LoVo (cell line): Measurements from ENCODE around the gene NR1I2.

Experiments
- DNase-seq: peaks from one replicate; pipeline ENCODE4 v3.0.0-alpha.2; 2016; ENCODE audit warnings: low spot score

Gene NR1I2

GRCh38 chr3:119819806-119820205 lies 37.9 kb downstream of the NR1I2 start:
- DNase-seq, result no peak

- no peak for DNase-seq
These were observed 43.9 kb downstream of the NR1I2 start for GRCh38 chr3:119825820-119826219.

- DNase-seq, result no peak
These were observed 45.1 kb downstream of the NR1I2 start for GRCh38 chr3:119826711-119827608.

- DNase-seq, result no peak
These were observed 47.5 kb downstream of the NR1I2 start for GRCh38 chr3:119829420-119829819.

GRCh38 chr3:119831022-119831421 lies 49.1 kb downstream of the NR1I2 start:
- no peak for DNase-seq

- DNase-seq, result no peak
These were observed 50.1 kb downstream of the NR1I2 start for GRCh38 chr3:119831941-119832371.

- DNase-seq, result no peak
These were observed 53.0 kb downstream of the NR1I2 start for GRCh38 chr3:119834754-119835370.

- DNase-seq, result no peak
These were observed 53.7 kb downstream of the NR1I2 start for GRCh38 chr3:119835556-119835955.

- peak; percentile 35 for DNase-seq
These were observed 60.0 kb downstream of the NR1I2 start for GRCh38 chr3:119841808-119842471.

- DNase-seq, result no peak
These were observed 67.2 kb downstream of the NR1I2 start for GRCh38 chr3:119849126-119849525.

- DNase-seq, result no peak
These were observed 74.8 kb downstream of the NR1I2 start for GRCh38 chr3:119856695-119857094.

- DNase-seq, result no peak
These were observed 77.1 kb downstream of the NR1I2 start for GRCh38 chr3:119858957-119859356.

- no peak for DNase-seq
These were observed 77.8 kb downstream of the NR1I2 start for GRCh38 chr3:119859728-119860127.

- no peak for DNase-seq
These were observed 79.8 kb downstream of the NR1I2 start for GRCh38 chr3:119861681-119862080.

GRCh38 chr3:119862616-119863015 lies 80.7 kb downstream of the NR1I2 start:
- DNase-seq, result no peak

GRCh38 chr3:119864476-119864875 lies 82.6 kb downstream of the NR1I2 start:
- no peak for DNase-seq
